Neuronal stem cell (in vitro differentiated cells): ENCODE measurements around the gene AREL1.

ENCODE experiments used
- DNase-seq: peaks from one replicate; pipeline ENCODE4 v3.0.0-alpha.2; 2013; ENCODE audit warnings: low spot score
- H2AFZ ChIP-seq: one replicate; pipeline ENCODE4 v1.6.1; 2013; ENCODE audit warnings: mild to moderate bottlenecking, low read length, inconsistent platforms
- H2AK5ac ChIP-seq: 2 replicates; pipeline ENCODE4 v1.6.1; 2013; ENCODE audit warnings: low read depth, mild to moderate bottlenecking, inconsistent platforms, low read length, moderate library complexity, mixed read lengths
- H2BK120ac ChIP-seq: 2 replicates; pipeline ENCODE4 v1.6.1; 2013; ENCODE audit warnings: low read depth, mild to moderate bottlenecking, inconsistent platforms, low read length, moderate library complexity, mixed read lengths
- H2BK12ac ChIP-seq: one replicate; pipeline ENCODE4 v1.6.1; 2013; ENCODE audit warnings: low read length, inconsistent platforms
- H2BK15ac ChIP-seq: 2 replicates; pipeline ENCODE4 v1.6.1; 2013; ENCODE audit warnings: mild to moderate bottlenecking, low read length, inconsistent platforms, mixed read lengths
- H2BK5ac ChIP-seq: one replicate; pipeline ENCODE4 v1.6.1; 2013; ENCODE audit warnings: inconsistent platforms, mild to moderate bottlenecking, low read length, moderate library complexity
- H3K14ac ChIP-seq: one replicate; pipeline ENCODE4 v1.6.1; 2013; ENCODE audit warnings: low read length, inconsistent platforms
- H3K18ac ChIP-seq: 2 replicates; pipeline ENCODE4 v1.6.1; 2013; ENCODE audit warnings: low read length, inconsistent platforms
- H3K23ac ChIP-seq: 2 replicates; pipeline ENCODE4 v1.6.1; 2013; ENCODE audit warnings: low read depth, mild to moderate bottlenecking, mixed read lengths, low read length, inconsistent platforms; ENCODE audit not compliant: poor library complexity
- H3K27ac ChIP-seq: replicated peaks from 3 replicates; pipeline ENCODE4 v1.5.1; 2013; ENCODE audit warnings: low read length, inconsistent platforms
- H3K27me3 ChIP-seq, 3 experiments: 2 replicates each; pipeline ENCODE4 v1.6.1; 2013; ENCODE audit warnings: low read length in 3 of 3, mild to moderate bottlenecking in 2 of 3, inconsistent platforms in 1 of 3, low read depth in 1 of 3, mixed read lengths in 1 of 3, moderate library complexity in 1 of 3; ENCODE audit not compliant: control insufficient read depth in 3 of 3, insufficient read depth in 3 of 3
- H3K36me3 ChIP-seq, 2 donors: replicated peaks in 1 of 2; 2 replicates each; pipeline ENCODE4 v1.6.1; 2013; ENCODE audit warnings: low read length in 2 of 2; ENCODE audit not compliant: control insufficient read depth in 2 of 2, insufficient read depth in 2 of 2
- H3K4ac ChIP-seq: 2 replicates; pipeline ENCODE4 v1.6.1; 2013; ENCODE audit warnings: inconsistent platforms, mild to moderate bottlenecking, low read length, moderate library complexity
- H3K4me1 ChIP-seq, 2 donors: 1 replicate in 1 of 2; 2 replicates in 1 of 2; pipeline ENCODE4 v1.6.1; 2013; ENCODE audit warnings: low read length in 2 of 2, low read depth in 1 of 2; ENCODE audit not compliant: control insufficient read depth in 2 of 2, insufficient read depth in 1 of 2
- H3K4me2 ChIP-seq: one replicate; pipeline ENCODE4 v1.6.1; 2013; ENCODE audit warnings: mild to moderate bottlenecking, low read length, inconsistent platforms; ENCODE audit not compliant: insufficient read depth, poor library complexity, severe bottlenecking
- H3K4me3 ChIP-seq, 2 donors: 2 replicates each; pipeline ENCODE4 v1.5.1; 2013; ENCODE audit warnings: low read length in 2 of 2, mild to moderate bottlenecking in 2 of 2, inconsistent platforms in 1 of 2, moderate library complexity in 1 of 2
- H3K79me1 ChIP-seq: one replicate; pipeline ENCODE4 v1.6.1; 2013; ENCODE audit warnings: low read depth, mild to moderate bottlenecking, inconsistent platforms, low read length, moderate library complexity
- H3K9ac ChIP-seq: one replicate; pipeline ENCODE4 v1.6.1; 2013; ENCODE audit warnings: mild to moderate bottlenecking, low read depth, low read length, inconsistent platforms; ENCODE audit not compliant: poor library complexity
- H3K9me3 ChIP-seq, 2 donors: replicated peaks in 1 of 2; 2 replicates each; pipeline versions ENCODE3 to v1.6.1; 2013; ENCODE audit warnings: low read length in 2 of 2, mild to moderate bottlenecking in 2 of 2, inconsistent platforms in 1 of 2, low read depth in 1 of 2, mixed read lengths in 1 of 2, moderate library complexity in 1 of 2; ENCODE audit not compliant: control insufficient read depth in 2 of 2, insufficient read depth in 1 of 2
- H4K8ac ChIP-seq: one replicate; pipeline ENCODE4 v1.6.1; 2013; ENCODE audit warnings: low read depth, mild to moderate bottlenecking, inconsistent platforms, low read length, moderate library complexity
- H4K91ac ChIP-seq: one replicate; pipeline ENCODE4 v1.6.1; 2013; ENCODE audit warnings: low read length, low read depth, mild to moderate bottlenecking, inconsistent platforms; ENCODE audit not compliant: poor library complexity
- WGBS, 2 donors: extraction: QIAGEN DNeasy Blood & Tissue Kit; methylation state at CpG; one replicate each; pipeline ENCODE4 v1.1.7; 2013; ENCODE audit warnings: missing lambda C conversion rate in 2 of 2, mixed read lengths in 1 of 2; ENCODE audit not compliant: insufficient read length in 2 of 2, insufficient replicate concordance in 1 of 2; ENCODE audit errors: extremely low coverage in 2 of 2; 5-methylcytosine and 5-hydroxymethylcytosine counted together

AREL1 gene

DNA sequence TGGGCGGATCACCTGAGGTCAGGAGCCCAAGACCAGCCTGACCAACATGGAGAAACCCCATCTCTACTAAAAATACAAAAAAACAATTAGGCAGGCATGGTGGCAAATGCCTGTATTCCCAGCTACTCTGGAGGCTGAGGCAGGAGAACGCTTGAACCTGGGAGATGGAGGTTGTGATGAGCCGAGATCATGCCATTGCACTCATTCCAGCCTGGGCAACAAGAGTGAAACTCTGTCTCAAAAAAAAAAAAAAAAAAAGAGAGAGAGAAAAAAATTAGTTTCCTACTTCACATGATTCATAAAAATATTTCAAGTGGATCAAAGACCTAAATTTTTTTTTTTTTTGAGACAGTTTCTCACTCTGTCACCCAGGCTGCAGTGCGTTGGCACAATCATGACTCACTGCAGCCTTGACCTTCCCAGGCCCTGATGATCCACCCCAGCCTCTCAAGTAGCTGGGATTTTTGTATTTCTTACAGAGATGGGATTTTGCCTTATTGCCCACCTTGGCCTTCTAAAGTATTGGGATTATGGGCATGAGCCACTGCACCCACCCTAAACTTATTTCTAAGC, 25.0 kb upstream of the AREL1 start:
- H3K36me3 ChIP-seq: peaks cover 2 to 50% of the 10 kb centered on the region in 2 donors
- no peak overlapping the region for H3K4me3 ChIP-seq
- H2BK5ac ChIP-seq: no peak overlapping the region
- no peak overlapping the region for H2BK15ac ChIP-seq
- no peaks in the 10 kb centered on the region for H3K4me1 ChIP-seq
- no peak overlapping the region for H3K9ac ChIP-seq
- no CpG with 5 or more reads among the region's 4 CpGs for WGBS, 2 donors
- no peak overlapping the region for H3K18ac ChIP-seq
- no peak overlapping the region for H2BK120ac ChIP-seq
- no peak overlapping the region for H2AK5ac ChIP-seq
- H3K4me2 ChIP-seq: no peak overlapping the region
- no peaks in the 10 kb centered on the region for H3K9me3 ChIP-seq
- DNase-seq: no peak
- H3K79me1 ChIP-seq: no peaks in the 10 kb centered on the region
- no peak overlapping the region for H2AFZ ChIP-seq
- no peaks in the 10 kb centered on the region for H3K27me3 ChIP-seq
- no peak overlapping the region for H3K4ac ChIP-seq
- H3K27ac ChIP-seq: no peak overlapping the region
- no peak overlapping the region for H2BK12ac ChIP-seq
- no peak overlapping the region for H4K8ac ChIP-seq
- H4K91ac ChIP-seq: no peak overlapping the region
- no peak overlapping the region for H3K14ac ChIP-seq
- no peak overlapping the region for H3K23ac ChIP-seq

DNA sequence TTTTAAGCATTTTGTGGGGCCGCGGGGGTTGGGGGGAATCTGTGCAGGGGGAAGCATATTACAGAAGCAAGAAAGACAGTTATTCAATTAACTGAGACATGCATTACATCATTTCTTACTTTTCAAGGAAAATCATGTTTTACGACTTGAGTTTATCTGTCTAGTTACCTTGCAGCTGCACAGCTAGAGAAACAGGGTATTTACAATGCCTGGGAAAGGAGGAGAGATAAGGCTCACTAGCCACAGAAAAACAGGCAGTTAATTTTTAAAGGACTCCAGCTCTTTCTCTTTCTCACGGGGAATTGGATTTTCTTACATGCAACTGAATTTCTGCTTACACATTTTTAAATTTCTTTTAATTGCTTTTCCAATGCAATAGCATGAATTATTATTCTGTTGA, 22.2 kb upstream of the AREL1 start:
- WGBS, 2 donors: no CpG with 5 or more reads among the region's 4 CpGs
- Histone ChIP-seq H3K79me1 (no peaks in the 10 kb centered on the region), H3K18ac (no peak overlapping the region), H3K4me3 (no peak overlapping the region), H2AK5ac (no peak overlapping the region), H4K91ac (no peak overlapping the region), H3K4me2 (no peak overlapping the region), H2AFZ (no peak overlapping the region), H3K23ac (no peak overlapping the region), H2BK12ac (no peak overlapping the region), H4K8ac (no peak overlapping the region), H3K27ac (no peak overlapping the region), H3K27me3 (no peaks in the 10 kb centered on the region), H2BK5ac (no peak overlapping the region), H2BK120ac (no peak overlapping the region), H3K14ac (no peak overlapping the region), H3K9ac (no peak overlapping the region), H3K4ac (no peak overlapping the region), H3K4me1 (no peaks in the 10 kb centered on the region), H3K9me3 (no peaks in the 10 kb centered on the region), H2BK15ac (no peak overlapping the region), H3K36me3 (peaks cover 2 to 63% of the 10 kb centered on the region in 2 donors)
- no peak for DNase-seq

DNA sequence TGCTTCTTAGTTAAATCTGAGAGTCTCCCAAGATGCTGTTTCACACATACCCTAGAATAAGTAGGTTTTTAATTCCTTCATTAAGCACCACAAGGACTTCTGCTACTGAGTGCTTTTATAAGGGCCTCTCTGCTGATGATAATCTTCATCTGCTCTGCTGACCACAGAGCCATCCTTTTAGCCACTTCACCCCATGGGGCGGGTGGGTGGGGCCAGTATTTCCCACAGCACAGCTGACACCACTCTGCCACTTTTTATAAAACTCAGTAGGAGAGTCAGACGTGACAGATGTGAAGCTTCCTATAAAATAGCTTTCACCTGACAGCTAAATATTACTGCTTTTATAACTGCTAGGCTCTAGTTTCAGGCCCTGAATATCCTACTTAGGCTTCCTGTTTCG, 20.3 kb upstream of the AREL1 start:
- no peaks in the 10 kb centered on the region for H3K79me1 ChIP-seq
- H3K27me3 ChIP-seq: no peaks in the 10 kb centered on the region
- no peaks in the 10 kb centered on the region for H3K4me1 ChIP-seq
- H3K14ac ChIP-seq: no peak overlapping the region
- H4K8ac ChIP-seq: no peak overlapping the region
- no peak overlapping the region for H3K4me2 ChIP-seq
- H4K91ac ChIP-seq: no peak overlapping the region
- no peak overlapping the region for H2BK12ac ChIP-seq
- H2BK15ac ChIP-seq: no peak overlapping the region
- H3K36me3 ChIP-seq: peaks cover 2 to 59% of the 10 kb centered on the region in 2 donors
- H2AK5ac ChIP-seq: no peak overlapping the region
- H3K9me3 ChIP-seq: no peaks in the 10 kb centered on the region
- no peak overlapping the region for H2BK5ac ChIP-seq
- H2BK120ac ChIP-seq: no peak overlapping the region
- DNase-seq: no peak
- H2AFZ ChIP-seq: no peak overlapping the region
- no peak overlapping the region for H3K27ac ChIP-seq
- H3K4ac ChIP-seq: no peak overlapping the region
- H3K18ac ChIP-seq: no peak overlapping the region
- H3K4me3 ChIP-seq: no peak overlapping the region
- no peak overlapping the region for H3K9ac ChIP-seq
- WGBS, 2 donors: no CpG with 5 or more reads among the region's 3 CpGs
- H3K23ac ChIP-seq: no peak overlapping the region

DNA sequence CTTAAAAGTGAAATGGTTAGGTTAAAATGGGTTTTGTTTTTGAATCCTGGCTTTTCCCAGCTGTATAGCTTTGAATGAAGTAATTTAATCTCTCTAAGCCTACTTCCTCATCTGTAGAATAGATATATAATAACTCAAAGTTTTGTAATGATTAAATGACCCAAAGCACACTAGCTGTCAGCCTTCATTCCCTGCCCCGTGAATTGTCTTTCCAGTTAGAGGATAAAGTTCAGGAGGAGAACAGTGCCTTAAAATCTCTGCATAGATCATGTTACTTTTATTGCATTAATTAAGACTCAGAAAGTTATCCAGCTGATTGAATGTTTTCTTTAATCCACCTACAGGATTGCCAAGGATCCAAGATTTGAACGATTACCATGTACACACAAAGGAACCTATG, 19.5 kb upstream of the AREL1 start:
- H3K4me2 ChIP-seq: no peak overlapping the region
- no peak overlapping the region for H3K4ac ChIP-seq
- H3K9ac ChIP-seq: no peak overlapping the region
- no peaks in the 10 kb centered on the region for H3K79me1 ChIP-seq
- no peak overlapping the region for H2AFZ ChIP-seq
- H2AK5ac ChIP-seq: no peak overlapping the region
- no peak overlapping the region for H3K18ac ChIP-seq
- no peaks in the 10 kb centered on the region for H3K27me3 ChIP-seq
- no peak overlapping the region for H3K27ac ChIP-seq
- H3K4me3 ChIP-seq: no peak overlapping the region
- H3K9me3 ChIP-seq: no peaks in the 10 kb centered on the region
- H2BK5ac ChIP-seq: no peak overlapping the region
- H4K8ac ChIP-seq: no peak overlapping the region
- H3K14ac ChIP-seq: no peak overlapping the region
- H2BK12ac ChIP-seq: no peak overlapping the region
- H3K23ac ChIP-seq: no peak overlapping the region
- peaks cover 2 to 55% of the 10 kb centered on the region in 2 donors for H3K36me3 ChIP-seq
- no peaks in the 10 kb centered on the region for H3K4me1 ChIP-seq
- no peak overlapping the region for H2BK15ac ChIP-seq
- H2BK120ac ChIP-seq: no peak overlapping the region
- no peak overlapping the region for H4K91ac ChIP-seq
- DNase-seq: no peak
- no CpG with 5 or more reads among the region's 2 CpGs for WGBS, 2 donors
